Stimulated activated CD8-positive, alpha-beta memory T cell treated with anti-CD3 and anti-CD28 coated beads, Interleukin-12 subunit alpha, Interleukin-12 subunit beta, amount 100 ng/mL, for 24 hours (primary cell): ENCODE results near the gene MIOX.
"Not testable (repeated sequence)": the region's sequence is repeated elsewhere in the genome, so short reads cannot be mapped to it uniquely, and the experiment has no call there.

ENCODE experiments used
- DNase-seq: peaks from one replicate; pipeline ENCODE4 v3.0.0-alpha.2; 2020; ENCODE audit errors: extremely low read depth

MIOX gene

GRCh38 chr22:50516891-50517290, 30.2 kb downstream of the MIOX start:
- DNase-seq = no peak

DNA sequence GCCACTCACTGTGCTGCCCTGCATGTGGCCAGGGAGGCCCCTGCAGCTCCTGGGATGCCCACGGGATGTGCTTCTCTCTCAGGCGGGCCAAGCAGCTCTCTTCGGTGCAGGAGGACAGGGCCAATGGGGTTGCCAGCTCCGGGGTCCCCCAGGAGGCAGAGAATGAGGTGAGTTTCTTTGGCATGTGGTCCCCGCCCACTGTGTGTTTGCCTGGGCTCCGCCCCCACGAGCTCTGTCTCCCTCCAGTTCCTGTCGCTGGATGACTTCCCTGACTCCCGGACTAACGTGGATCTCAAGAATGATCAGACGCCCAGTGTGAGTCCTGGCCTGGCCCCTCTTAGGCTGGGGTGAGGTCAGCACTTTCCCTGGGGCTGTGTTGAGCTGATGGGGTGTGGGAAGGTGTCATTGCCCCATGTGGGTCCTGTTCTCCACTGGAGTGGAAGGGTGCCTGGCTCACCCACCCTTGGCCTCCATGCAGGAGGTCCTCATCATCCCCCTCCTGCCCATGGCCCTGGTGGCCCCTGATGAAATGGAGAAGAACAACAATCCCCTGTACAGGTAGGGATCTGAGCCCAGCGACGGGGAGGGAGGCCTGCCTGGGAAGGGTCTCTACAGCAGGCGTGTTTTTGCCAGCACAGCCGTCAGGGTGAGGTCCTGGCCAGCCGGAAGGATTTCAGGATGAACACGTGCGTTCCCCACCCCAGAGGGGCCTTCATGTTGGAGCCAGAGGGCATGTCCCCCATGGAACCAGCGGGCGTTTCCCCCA, 31.0 kb downstream of the MIOX start:
- DNase-seq = no peak

DNA sequence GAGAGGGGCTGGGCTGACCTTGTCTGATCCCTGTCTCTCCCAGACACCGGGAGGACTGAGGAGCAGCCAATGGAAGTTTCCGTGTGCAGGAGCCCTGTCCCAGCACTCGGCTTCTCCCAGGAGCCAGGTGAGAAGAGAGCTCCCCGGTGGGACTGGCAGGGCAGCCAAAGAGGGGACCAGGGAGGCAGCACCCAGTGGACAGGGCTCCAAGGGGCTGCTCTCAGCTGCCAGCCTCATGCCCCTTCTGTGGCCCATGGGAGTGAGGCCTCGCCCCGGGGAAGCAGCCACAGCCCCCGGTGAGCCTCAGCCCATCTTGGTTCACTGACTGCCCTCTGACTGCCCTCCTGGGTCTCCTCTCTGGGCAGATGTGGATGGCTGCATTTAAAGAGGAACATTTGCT, 31.9 kb downstream of the MIOX start:
- no peak for DNase-seq

- no peak for DNase-seq
These were observed 32.5 kb downstream of the MIOX start for GRCh38 chr22:50519151-50519550.

DNA sequence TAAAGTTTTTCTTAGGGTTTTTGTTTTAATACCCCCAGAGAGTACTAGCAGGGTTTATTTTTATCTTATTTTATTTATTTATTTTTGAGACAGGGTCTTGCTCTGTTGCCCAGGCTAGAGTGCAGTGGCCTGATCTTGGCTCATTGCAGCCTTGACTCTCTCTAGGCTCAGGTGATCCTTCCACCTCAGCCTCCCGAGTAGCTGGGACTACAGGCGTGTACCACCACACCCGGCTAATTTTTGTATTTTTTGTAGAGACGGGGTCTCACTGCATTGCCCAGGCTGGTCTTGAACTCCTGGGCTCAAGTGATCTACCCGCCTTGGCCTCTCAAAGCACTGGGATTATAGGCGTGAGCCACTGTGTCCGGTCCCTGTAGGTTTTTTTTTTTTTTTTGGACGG, 33.5 kb downstream of the MIOX start:
- not testable (repeated sequence) for DNase-seq

DNA sequence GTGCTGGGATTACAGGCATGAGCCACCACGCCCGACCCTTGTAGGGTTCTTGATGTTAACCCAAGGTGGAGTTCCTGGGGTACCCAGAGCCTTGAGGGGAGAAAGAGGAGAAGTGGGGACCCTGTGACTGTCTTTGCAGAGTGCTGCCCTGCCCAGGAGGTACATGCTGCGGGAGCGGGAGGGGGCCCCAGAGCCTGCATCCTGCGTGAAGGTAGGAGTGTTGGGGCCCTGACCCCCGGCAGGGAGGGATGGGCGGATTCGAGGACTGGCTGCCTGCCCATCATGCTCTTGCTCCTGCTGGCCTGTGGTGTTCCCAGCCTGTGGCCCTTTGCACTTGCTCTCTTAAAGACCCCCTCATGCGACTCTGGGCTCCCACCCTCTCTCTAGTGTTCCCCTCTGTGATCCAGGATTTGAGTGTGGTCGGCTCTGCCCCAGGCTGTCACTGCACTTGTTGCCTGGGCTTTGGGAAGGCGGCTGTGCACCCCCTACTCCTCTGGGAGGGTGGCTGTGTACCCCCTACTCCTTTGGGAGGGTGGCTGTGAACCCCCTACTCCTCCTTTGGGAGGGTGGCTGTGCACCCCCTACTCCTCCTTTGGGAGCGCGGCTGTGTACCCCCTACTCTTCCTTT, 34.3 kb downstream of the MIOX start:
- DNase-seq = no peak

DNA sequence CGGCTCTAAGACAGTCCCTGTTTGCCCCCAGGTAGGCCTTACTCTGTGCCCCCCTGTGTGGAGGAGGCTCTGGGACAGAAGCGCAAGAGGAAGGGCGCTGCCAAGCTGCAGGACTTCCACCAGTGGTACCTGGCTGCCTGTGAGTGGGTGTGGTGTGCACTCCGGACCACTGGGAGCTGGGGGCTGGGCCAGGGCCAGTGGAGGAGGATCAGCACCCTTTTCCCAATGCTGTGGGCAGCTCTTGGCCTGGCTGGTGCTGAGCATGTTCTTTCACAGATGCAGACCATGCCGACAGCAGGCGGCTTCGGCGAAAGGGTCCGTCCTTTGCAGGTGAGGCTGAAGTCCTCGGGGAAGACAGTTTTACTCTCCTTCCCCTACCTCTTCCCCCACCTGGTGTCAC, 35.1 kb downstream of the MIOX start:
- no peak for DNase-seq

DNA sequence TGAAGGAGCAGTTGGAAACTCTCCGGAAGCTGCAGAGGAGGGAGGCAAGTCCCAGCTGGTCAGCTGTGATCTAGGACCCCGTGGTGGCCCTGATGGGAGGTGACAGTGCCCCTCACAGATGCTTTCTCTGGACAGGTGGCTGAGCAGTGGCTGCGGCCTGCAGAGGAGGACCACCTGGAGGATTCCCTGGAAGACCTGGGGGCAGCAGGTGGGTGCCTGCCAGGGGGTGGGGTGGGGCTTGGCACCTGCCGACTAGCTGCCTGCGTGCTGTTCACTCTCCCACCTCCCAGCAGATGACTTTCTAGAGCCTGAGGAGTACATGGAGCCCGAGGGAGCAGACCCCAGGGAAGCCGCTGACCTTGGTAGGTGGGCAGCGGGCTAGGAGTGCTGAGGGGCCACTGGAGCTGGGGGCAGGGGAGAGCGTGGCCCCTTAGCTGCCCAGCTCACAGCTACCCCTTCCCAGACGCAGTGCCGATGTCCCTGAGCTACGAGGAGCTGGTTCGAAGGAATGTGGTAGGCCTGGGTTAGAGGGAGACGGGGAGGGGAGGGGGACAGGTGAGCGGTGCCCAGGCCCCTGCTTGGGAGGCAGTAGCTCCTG, 35.6 kb downstream of the MIOX start:
- no peak for DNase-seq

DNA sequence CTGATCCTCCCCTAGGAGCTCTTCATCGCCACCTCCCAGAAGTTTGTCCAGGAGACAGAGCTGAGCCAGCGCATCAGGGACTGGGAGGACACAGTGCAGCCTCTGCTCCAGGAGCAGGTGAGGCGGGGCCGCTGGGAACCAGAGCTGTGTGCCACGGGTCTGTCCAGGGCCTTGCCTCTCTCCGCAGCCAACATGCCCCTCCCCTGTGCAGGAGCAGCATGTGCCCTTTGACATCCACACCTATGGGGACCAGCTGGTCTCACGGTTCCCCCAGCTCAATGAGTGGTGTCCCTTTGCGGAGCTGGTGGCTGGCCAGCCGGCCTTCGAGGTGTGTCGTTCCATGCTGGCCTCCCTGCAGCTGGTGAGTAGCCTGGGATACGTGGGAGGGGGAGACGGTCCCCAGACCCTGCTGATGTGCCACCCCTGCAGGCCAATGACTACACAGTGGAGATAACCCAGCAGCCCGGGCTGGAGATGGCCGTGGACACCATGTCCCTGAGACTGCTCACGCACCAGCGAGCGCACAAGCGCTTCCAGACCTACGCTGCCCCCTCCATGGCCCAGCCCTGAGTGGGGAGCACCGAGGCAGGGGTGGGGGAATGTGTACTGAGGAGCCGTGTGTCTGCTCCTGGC, 36.3 kb downstream of the MIOX start:
- no peak for DNase-seq

- no peak for DNase-seq
These were observed 36.8 kb downstream of the MIOX start for GRCh38 chr22:50523458-50523805.

GRCh38 chr22:50523806-50524675, 37.4 kb downstream of the MIOX start:
- no peak for DNase-seq

DNA sequence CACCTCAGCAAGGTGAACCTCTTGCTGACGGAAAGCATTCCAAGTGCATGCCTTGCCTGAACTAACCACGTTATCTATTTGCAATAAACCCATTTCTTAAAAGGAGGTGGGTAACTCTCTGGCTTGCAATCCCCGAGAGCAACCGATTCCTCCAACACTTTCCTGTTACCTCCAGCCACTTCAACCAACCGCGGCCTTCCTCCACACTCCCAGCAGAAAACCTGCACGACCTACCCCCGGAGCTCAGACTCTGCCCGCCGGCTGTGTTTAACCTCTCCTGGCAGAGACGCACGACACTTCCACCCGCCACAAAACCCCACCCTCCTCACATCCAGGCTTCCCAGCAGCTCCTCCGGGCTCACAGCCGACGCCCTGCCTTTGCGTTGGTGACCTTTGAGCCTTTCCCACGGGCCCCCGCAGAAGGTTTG, 38.0 kb downstream of the MIOX start:
- DNase-seq = no peak

GRCh38 chr22:50525104-50525857, 38.6 kb downstream of the MIOX start, which contains the start of gene SCO2:
Gene SCO2 (minus strand): TSS chr22:50525598. CDS start chr22:50524411, 1,187 bp downstream.
- DNase-seq = peak; percentile 94

GRCh38 chr22:50525858-50526107, 39.1 kb downstream of the MIOX start:
- no peak for DNase-seq

GRCh38 chr22:50526108-50526833, 39.6 kb downstream of the MIOX start:
- peak; percentile 64 for DNase-seq

- no peak for DNase-seq
These were observed 40.5 kb downstream of the MIOX start for GRCh38 chr22:50526834-50527801.

DNA sequence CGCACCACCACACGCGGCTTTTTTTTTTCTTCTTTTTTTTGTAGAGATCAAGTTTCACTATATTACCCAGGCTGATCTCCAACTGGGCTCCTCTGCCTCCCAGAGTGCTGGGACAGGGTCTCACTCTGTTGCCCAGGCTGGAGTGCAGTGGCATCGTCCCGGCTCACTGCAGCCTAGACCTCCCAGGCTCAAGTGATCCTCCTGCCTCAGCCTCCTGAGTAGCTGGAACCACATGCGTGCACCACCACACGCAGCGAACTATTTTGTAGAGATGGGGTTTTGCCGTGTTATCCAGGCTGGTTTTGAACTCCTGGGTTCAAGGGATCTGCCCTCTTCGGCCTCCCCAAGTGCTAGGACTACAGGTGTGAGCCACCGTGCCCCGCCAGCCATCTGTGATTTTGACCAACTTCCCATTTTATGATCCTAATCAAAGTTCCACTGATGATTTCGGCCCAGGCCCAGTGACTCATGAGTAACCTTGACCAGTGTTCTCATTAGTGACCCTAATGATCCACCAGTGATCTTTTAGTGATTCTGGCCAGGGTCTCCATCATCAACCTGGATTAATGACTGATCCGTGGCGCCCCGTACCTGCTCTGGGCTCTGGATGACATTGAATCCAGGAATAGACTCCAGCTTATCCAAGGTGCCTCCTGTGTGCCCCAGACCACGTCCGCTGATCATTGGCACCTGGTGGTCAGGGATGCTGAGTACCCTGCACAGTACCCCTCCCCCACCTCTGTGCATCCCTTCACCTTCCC, 41.4 kb downstream of the MIOX start:
- DNase-seq = no peak

- DNase-seq = no peak
These were observed 42.2 kb downstream of the MIOX start for GRCh38 chr22:50528682-50529415.
